GM06990 (cell line): ENCODE measurements around the gene APOL2.
"Not testable (repeated sequence)": the region's sequence is repeated elsewhere in the genome, so short reads cannot be mapped to it uniquely, and the experiment has no call there.

Experiments
- DNase-seq: peaks from one replicate; pipeline ENCODE4 v3.0.0-alpha.2; 2011; ENCODE audit not compliant: insufficient read length; ENCODE audit errors: extremely low read depth
- H3K27me3 ChIP-seq: replicated peaks from 2 replicates; pipeline ENCODE4 v1.6.0; 2011; ENCODE audit warnings: low read length; ENCODE audit not compliant: control insufficient read depth, insufficient read depth
- H3K36me3 ChIP-seq: 2 replicates; pipeline ENCODE4 v1.5.1; 2011; ENCODE audit warnings: low read length; ENCODE audit not compliant: control insufficient read depth, insufficient read depth
- H3K4me3 ChIP-seq: replicated peaks from 2 replicates; pipeline ENCODE4 v1.5.1; 2011; ENCODE audit warnings: low read depth, mild to moderate bottlenecking, control low read depth, low read length
- CTCF ChIP-seq: IDR thresholded peaks from 2 replicates; pipeline ENCODE4 v1.5.1; 2011; ENCODE audit warnings: low read length, control low read depth, mild to moderate bottlenecking, inconsistent platforms; ENCODE audit not compliant: insufficient read depth, poor library complexity, severe bottlenecking

The APOL2 gene

GRCh38 chr22:36201630-36202319 lies 37.6 kb downstream of the APOL2 start, which contains the start of gene APOL4:
Gene APOL4, minus strand, starts transcription at chr22:36201809. Its CDS starts 75 bp downstream, at chr22:36201734.
- DNase-seq, result no peak
- H3K4me3 ChIP-seq, result no peak within 1 kb of the TSS
- no peak for TF ChIP-seq CTCF
- no peaks in the 10 kb centered on the region for H3K27me3 ChIP-seq
- H3K36me3 ChIP-seq, result no peaks in the 10 kb centered on the region

GRCh38 chr22:36201025-36201424 lies 38.3 kb downstream of the APOL2 start:
- H3K4me3 ChIP-seq, DNase-seq, H3K36me3 ChIP-seq, H3K27me3 ChIP-seq: not testable (repeated sequence)

DNA sequence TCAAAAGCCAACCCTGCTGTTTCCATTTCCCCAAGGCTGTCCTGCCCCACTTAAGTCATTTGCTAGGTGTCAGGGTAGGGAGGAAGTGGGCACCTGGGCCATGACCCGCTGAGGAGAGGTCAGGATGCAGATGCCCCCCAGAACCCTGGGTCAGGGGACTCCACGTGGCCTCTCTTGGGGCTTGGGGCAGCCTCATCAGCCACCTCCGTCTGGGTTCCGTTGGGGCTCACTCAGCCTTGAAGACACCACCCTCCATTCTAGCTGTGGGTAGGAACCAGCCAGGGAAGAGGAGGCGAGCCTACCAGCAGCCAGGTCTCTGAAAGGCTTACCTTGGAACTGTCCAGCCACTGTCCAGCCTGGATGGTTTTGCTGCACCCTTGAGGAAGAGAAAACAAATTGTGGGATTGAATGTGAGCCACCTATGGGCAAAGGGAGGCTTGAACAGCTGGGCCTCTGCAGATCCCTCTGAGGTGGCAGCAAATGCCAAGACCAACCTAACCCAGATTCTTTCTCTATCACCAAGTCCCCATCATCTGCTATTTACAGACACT lies 40.3 kb downstream of the APOL2 start:
- no peak for DNase-seq
- no peak for TF ChIP-seq CTCF
- H3K4me3 ChIP-seq, result no peak overlapping the region
- no peaks in the 10 kb centered on the region for H3K36me3 ChIP-seq
- no peaks in the 10 kb centered on the region for H3K27me3 ChIP-seq

DNA sequence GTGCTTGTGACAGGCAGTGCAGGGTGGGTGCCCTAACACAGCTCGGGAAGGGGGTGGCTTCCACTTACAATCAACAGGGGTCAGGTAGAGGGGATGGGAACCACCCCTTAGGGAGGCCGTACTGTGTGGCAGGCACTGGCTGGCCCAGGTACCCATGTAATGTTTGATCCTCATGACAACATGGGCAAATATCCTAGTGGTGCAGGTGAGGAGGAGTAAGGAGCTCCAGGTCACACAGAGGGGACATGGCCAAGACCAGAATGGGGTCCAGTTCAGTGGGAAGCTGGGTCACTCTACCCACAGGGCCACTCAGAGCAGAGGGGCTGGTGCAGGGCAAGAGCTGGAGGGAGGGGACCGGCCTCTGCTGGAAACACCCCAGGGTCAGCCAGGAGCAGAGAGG lies 40.8 kb downstream of the APOL2 start:
- no peak overlapping the region for H3K4me3 ChIP-seq
- TF ChIP-seq CTCF, result no peak
- no peak for DNase-seq
- no peaks in the 10 kb centered on the region for H3K36me3 ChIP-seq
- no peaks in the 10 kb centered on the region for H3K27me3 ChIP-seq

DNA sequence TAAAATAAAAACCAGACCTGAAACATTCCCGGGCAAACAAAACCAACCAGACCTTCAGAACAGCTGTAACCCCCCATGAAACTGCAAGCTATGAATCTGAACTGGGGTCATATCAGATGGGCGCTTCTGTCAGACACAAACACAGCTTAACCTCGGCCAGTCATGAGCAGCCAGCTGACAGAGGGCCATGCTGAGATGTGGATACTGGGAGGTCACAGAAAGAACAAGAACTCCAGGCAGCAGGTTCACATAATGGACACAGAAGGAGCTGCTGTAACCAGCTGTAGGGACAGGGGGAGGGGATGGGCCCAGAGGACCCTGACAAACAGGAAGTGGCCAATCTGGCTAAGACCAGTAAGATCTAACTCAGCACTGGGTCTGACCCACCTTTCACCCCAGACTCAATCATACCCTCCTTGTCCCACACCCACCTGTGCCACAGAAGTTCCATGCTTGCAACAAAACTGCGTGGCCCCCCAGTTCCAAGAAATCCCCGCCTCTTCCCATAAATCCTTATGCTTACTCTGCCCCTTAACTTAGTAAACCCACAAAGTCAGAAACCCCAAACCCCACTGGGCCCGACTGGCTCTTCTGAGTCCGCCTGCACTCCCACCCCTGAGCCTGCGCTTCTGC lies 41.7 kb downstream of the APOL2 start:
- no peaks in the 10 kb centered on the region for H3K27me3 ChIP-seq
- H3K36me3 ChIP-seq, result no peaks in the 10 kb centered on the region
- H3K4me3 ChIP-seq, result no peak overlapping the region
- no peak for TF ChIP-seq CTCF
- no peak for DNase-seq

DNA sequence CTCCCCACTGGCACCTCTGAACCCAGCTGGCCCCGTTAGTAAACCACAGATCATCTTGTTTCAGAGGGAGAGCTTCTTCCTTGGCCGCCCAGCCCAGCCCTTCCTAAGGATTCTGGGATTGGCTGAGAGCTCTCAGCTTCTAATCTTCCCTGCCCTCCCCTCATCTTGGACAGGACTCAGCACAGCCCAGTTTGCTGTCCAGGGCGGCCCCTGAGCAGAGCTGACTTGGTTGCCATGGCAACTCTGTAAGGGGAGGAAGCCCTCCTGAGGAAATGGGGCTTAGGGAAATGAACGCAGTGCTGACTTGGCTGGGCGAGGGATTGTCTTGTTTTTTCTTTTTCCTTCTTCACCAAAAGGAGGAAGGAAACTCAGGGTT lies 42.3 kb downstream of the APOL2 start:
- Histone ChIP-seq H3K36me3 (no peaks in the 10 kb centered on the region), H3K27me3 (no peaks in the 10 kb centered on the region), H3K4me3 (no peak overlapping the region)
- no peak for TF ChIP-seq CTCF
- no peak for DNase-seq
